ENCODE data around the gene PPP1R9A. TPM values are rescaled to one million over a fixed set of nuclear protein-coding genes. Genes with fewer than 3 reads are reported as not detected.

Gene PPP1R9A
- polyA plus RNA-seq, 1 experiment = 0.02 TPM

- no peaks in the 10 kb centered on the region for H3K27me3 ChIP-seq (ENCODE audit: control insufficient read depth, insufficient read depth, low read length)
- H3K4me3 ChIP-seq (ENCODE audit: low read depth, low read length) = no peak overlapping the region
- no peak overlapping the region for H3K27ac ChIP-seq (ENCODE audit: low read depth, low read length)
- CTCF ChIA-PET = no interaction called here
- no peak for TF ChIP-seq CTCF (IDR thresholded peaks at IDR 0.05; ENCODE audit: low read depth, low read length)
- POLR2A ChIA-PET = no interaction called here
- no peaks in the 10 kb centered on the region for H3K9me3 ChIP-seq (ENCODE audit: control insufficient read depth, insufficient read depth, low read length)
- no peak for DNase-seq (ENCODE audit: low read depth, low spot score)
These were observed 312.3 kb downstream of the PPP1R9A start for GRCh38 chr7:95219721-95220120.

- H3K4me3 ChIP-seq (ENCODE audit: low read depth, low read length) = no peak overlapping the region
- no peak for DNase-seq (ENCODE audit: low read depth, low spot score)
- no peaks in the 10 kb centered on the region for H3K27me3 ChIP-seq (ENCODE audit: control insufficient read depth, insufficient read depth, low read length)
- CTCF ChIA-PET = no interaction called here
- POLR2A ChIA-PET = no interaction called here
- H3K27ac ChIP-seq (ENCODE audit: low read depth, low read length) = no peak overlapping the region
- no peak for TF ChIP-seq CTCF (IDR thresholded peaks at IDR 0.05; ENCODE audit: low read depth, low read length)
- H3K9me3 ChIP-seq (ENCODE audit: control insufficient read depth, insufficient read depth, low read length) = no peaks in the 10 kb centered on the region
These were observed 312.9 kb downstream of the PPP1R9A start for GRCh38 chr7:95220328-95220727.

GRCh38 chr7:95225301-95225700, 317.9 kb downstream of the PPP1R9A start:
- Histone ChIP-seq H3K9me3 (ENCODE audit: control insufficient read depth, insufficient read depth, low read length) (no peaks in the 10 kb centered on the region), H3K4me3 (ENCODE audit: low read depth, low read length) (no peak overlapping the region), H3K27me3 (ENCODE audit: control insufficient read depth, insufficient read depth, low read length) (no peaks in the 10 kb centered on the region), H3K27ac (ENCODE audit: low read depth, low read length) (no peak overlapping the region)
- no peak for DNase-seq (ENCODE audit: low read depth, low spot score)
- no peak for TF ChIP-seq CTCF (IDR thresholded peaks at IDR 0.05; ENCODE audit: low read depth, low read length)
- POLR2A ChIA-PET = no interaction called here
- CTCF ChIA-PET = no interaction called here

GRCh38 chr7:95229301-95229700, 321.9 kb downstream of the PPP1R9A start:
- no peak for DNase-seq (ENCODE audit: low read depth, low spot score)
- Histone ChIP-seq H3K27me3 (ENCODE audit: control insufficient read depth, insufficient read depth, low read length) (no peaks in the 10 kb centered on the region), H3K9me3 (ENCODE audit: control insufficient read depth, insufficient read depth, low read length) (no peaks in the 10 kb centered on the region), H3K4me3 (ENCODE audit: low read depth, low read length) (no peak overlapping the region), H3K27ac (ENCODE audit: low read depth, low read length) (no peak overlapping the region)
- POLR2A ChIA-PET = no interaction called here
- TF ChIP-seq CTCF (IDR thresholded peaks at IDR 0.05; ENCODE audit: low read depth, low read length) = no peak
- CTCF ChIA-PET = interaction anchor here (0.9 kb wide), 1 partner anchor 282 kb away, joined by 4 read pairs; no protein-coding TSS in a partner anchor

GRCh38 chr7:95238252-95238943, 331.0 kb downstream of the PPP1R9A start:
- no peak for TF ChIP-seq CTCF (IDR thresholded peaks at IDR 0.05; ENCODE audit: low read depth, low read length)
- CTCF ChIA-PET = interaction anchor here (0.8 to 1.6 kb wide), 2 partner anchors 9 to 22 kb away, joined by 4 to 8 read pairs; no protein-coding TSS in a partner anchor
- no peaks in the 10 kb centered on the region for H3K27me3 ChIP-seq (ENCODE audit: control insufficient read depth, insufficient read depth, low read length)
- H3K27ac ChIP-seq (ENCODE audit: low read depth, low read length) = no peak overlapping the region
- no peak overlapping the region for H3K4me3 ChIP-seq (ENCODE audit: low read depth, low read length)
- no peaks in the 10 kb centered on the region for H3K9me3 ChIP-seq (ENCODE audit: control insufficient read depth, insufficient read depth, low read length)
- DNase-seq (ENCODE audit: low read depth, low spot score) = no peak
- POLR2A ChIA-PET = no interaction called here

Data from AG04450 (cell line).